SU-DHL-6 (cell line): ENCODE data around the gene TRIM24.
"Not testable (repeated sequence)": the region's sequence is repeated elsewhere in the genome, so short reads cannot be mapped to it uniquely, and the experiment has no call there.

ENCODE experiments used
- CTCF ChIP-seq: fragments of 200-600 bp; sonication (generic); IDR thresholded peaks from one replicate; pipeline ENCODE4 v1.5.1; 2017; ENCODE audit warnings: antibody characterized with exemption, mild to moderate bottlenecking, low read length, moderate library complexity; ENCODE audit not compliant: insufficient read depth, poor library complexity, severe bottlenecking
- EZH2phosphoT487 ChIP-seq: fragments of 200-600 bp; sonication (generic), shearing (Covaris generic); conservative IDR thresholded peaks from 2 replicates; pipeline ENCODE4 v1.6.1; 2018; ENCODE audit warnings: mild to moderate bottlenecking, antibody characterized with exemption, low read length, moderate library complexity, mixed read lengths

- not testable (repeated sequence) for TF ChIP-seq CTCF, EZH2phosphoT487
Observed at GRCh38 chr7:138412077-138412476, 48.0 kb upstream of the TRIM24 start.
